ENCODE results near the gene SIRT7. TPM values are rescaled to one million over a fixed set of nuclear protein-coding genes. Genes with fewer than 3 reads are reported as not detected.

Gene SIRT7
- total and polyA plus RNA-seq, 9 donors = 3.4 to 17.7 (median 15.2) TPM

DNA sequence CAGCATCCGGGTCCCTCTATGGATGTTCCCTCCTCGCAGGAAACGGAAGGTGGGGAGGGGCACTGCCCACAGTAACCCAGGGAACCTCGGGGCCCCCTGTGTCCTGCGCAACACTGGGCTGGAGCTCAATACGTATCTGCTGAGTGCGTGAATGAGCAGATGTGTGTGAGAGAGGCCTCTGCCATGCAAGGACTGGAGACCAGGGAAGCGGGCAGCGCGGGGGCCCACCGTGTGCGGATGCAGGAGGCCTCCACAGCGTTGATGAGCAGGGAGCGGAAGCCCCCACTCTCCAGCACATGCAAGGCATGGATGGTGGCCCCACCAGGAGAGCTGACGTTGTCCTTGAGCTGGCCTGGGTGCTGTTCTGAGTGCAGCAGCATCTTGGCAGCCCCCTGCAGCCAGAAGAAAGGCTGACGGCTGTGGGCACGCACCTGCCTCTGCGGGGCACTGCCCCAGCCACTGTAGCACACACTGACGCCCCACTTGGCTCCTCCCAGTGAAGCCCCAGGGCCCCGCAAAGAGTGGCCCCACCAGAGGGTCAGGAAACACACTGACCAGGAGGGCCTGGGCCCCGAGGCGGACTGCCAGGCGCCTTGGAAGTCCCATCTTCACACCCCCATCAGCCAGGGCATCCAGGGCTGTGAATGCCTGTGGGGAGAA, 16.3 kb upstream of the SIRT7 start:
- peak in 2 of 5 donors; percentile 20 to 21 for DNase-seq
- WGBS, 3 donors = 81 to 85% (median 82%) methylated on average over 17 to 23 of the region's 23 CpGs
- no peak overlapping the region for H3K27ac ChIP-seq
- peaks cover 4% of the 10 kb centered on the region for H3K4me1 ChIP-seq (ENCODE audit: insufficient read depth)
- no peaks in the 10 kb centered on the region for H3K27me3 ChIP-seq
- intact Hi-C loops (cut with DNase I) = no loop called here
- H3K4me3 ChIP-seq = no peak overlapping the region
- H3K36me3 ChIP-seq = no peaks in the 10 kb centered on the region
- TF ChIP-seq CTCF (IDR thresholded peaks at IDR 0.05) = no peak
- TF ChIP-seq POLR2A (IDR thresholded peaks at IDR 0.05) = no peak
- TF ChIP-seq EP300 (IDR thresholded peaks at IDR 0.05) = no peak
- no peaks in the 10 kb centered on the region for H3K9me3 ChIP-seq

GRCh38 chr17:81933178-81933699, 15.3 kb upstream of the SIRT7 start:
- Histone ChIP-seq H3K27me3 (no peaks in the 10 kb centered on the region), H3K4me1 (ENCODE audit: insufficient read depth) (peaks cover 6% of the 10 kb centered on the region), H3K27ac (no peak overlapping the region), H3K9me3 (no peaks in the 10 kb centered on the region), H3K4me3 (no peak overlapping the region), H3K36me3 (no peaks in the 10 kb centered on the region)
- TF ChIP-seq POLR2A (IDR thresholded peaks at IDR 0.05) = no peak
- no peak for TF ChIP-seq EP300 (IDR thresholded peaks at IDR 0.05)
- DNase-seq = peak in 2 of 5 donors; percentile 17 to 19
- intact Hi-C loops (cut with DNase I) = no loop called here
- WGBS, 3 donors = 84 to 86% (median 84%) methylated on average over 13 to 14 of the region's 14 CpGs

DNA sequence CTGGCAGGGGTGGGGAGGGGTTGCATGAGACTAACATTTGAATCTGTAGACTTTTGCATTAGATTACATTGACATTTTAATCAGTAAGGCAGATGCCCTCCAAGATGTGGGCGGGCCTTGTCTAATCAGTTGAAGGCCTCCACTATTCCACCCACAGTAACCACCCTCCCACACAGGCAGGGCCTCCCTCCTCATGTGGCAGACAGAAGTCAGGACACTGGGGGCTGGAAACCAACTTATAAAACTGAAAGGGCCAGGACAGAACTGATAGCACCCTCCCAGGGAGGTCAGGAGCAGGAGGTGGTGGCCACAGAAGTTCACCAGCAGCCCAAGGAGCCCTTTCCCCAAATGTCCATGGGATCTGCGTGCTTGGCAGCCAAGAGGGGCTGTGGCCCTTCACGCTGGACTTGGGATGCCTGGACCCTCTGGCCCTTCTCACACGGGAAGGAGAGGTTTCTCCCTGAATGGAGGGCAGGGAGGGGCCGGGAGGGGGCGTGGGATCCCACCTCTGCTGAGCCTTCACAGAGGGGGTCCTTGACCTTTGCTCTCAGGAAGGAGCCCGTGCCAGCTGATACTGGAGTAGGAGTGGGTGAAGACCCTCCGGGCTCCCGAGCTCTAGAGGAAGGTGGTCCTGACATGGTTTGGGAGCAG, 14.5 kb upstream of the SIRT7 start:
- Histone ChIP-seq H3K27ac (no peak overlapping the region), H3K9me3 (no peaks in the 10 kb centered on the region), H3K36me3 (no peaks in the 10 kb centered on the region), H3K27me3 (no peaks in the 10 kb centered on the region), H3K4me3 (no peak overlapping the region), H3K4me1 (ENCODE audit: insufficient read depth) (peaks cover 9% of the 10 kb centered on the region)
- 58 to 68% (median 62%) methylated on average over 9 of the region's 9 CpGs for WGBS, 3 donors
- TF ChIP-seq POLR2A (IDR thresholded peaks at IDR 0.05) (no peak), EP300 (IDR thresholded peaks at IDR 0.05) (no peak), CTCF (IDR thresholded peaks at IDR 0.05) (no peak)
- intact Hi-C loops (cut with DNase I) = no loop called here
- peak in 2 of 5 donors; percentile 26 to 40 for DNase-seq

DNA sequence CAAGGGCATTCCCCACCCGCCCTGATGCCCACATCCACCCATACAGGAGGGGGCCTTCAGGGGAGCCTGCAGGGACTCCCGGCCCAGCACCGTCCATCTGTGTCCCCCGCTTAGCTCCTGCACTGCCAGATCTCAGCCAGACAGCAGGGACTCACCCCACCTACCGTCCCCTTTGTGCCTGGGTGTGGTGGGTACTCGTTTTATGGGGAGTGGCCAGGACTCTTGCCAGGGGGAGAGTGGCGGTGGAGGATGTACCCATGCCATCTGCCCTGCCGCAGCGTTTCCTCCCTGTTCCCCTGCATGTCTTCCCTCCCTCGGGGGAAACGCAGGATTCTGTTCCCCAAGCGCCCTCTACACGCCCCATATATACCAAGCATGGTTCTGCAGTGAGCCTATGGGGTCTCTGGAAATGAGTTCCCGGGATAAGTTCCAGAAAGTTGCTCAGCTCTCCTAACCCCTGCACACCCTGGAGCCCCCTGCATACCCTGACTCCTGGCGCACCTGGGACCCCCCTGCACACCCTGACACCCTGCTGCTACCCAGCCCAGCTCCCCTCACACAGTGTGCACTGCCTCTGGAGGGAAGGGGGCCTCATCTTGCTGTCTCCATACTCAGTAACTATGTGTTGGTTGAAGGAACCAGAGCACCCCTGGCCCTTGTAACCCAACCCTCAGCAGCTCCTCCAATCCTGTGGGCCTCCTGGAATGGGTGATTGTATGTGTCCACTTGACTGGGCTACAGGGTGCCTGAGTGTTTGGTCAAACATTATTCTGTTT, 13.8 kb upstream of the SIRT7 start:
- intact Hi-C loops (cut with DNase I) = no loop called here
- Histone ChIP-seq H3K27ac (no peak overlapping the region), H3K36me3 (no peaks in the 10 kb centered on the region), H3K27me3 (no peaks in the 10 kb centered on the region), H3K9me3 (no peaks in the 10 kb centered on the region), H3K4me1 (ENCODE audit: insufficient read depth) (peaks cover 8% of the 10 kb centered on the region), H3K4me3 (no peak overlapping the region)
- peak in 1 of 5 donors; percentile 18 for DNase-seq
- 18 to 23% (median 23%) methylated on average over 15 of the region's 15 CpGs for WGBS, 3 donors
- TF ChIP-seq EP300 (IDR thresholded peaks at IDR 0.05) (no peak), CTCF (IDR thresholded peaks at IDR 0.05) (no peak), POLR2A (IDR thresholded peaks at IDR 0.05) (no peak)

Data from ovary (tissue), 9 donors.